Panc1 (cell line): ENCODE measurements around the gene KCNJ5.

ENCODE experiments used
- REST ChIP-seq, 2 experiments: IDR thresholded peaks; 2 replicates each; pipeline ENCODE4 v1.6.1; 2011 to 2012; ENCODE audit warnings: low read depth in 2 of 2, control low read depth in 1 of 2, low read length in 1 of 2, mild to moderate bottlenecking in 1 of 2, moderate library complexity in 1 of 2; ENCODE audit not compliant: insufficient read depth in 1 of 2
- SIN3A ChIP-seq: IDR thresholded peaks from 2 replicates; pipeline ENCODE4 v1.6.1; 2012; ENCODE audit warnings: low read depth, mild to moderate bottlenecking, low read length, moderate library complexity, borderline replicate concordance; ENCODE audit not compliant: insufficient read depth
- TCF7L2 ChIP-seq: IDR thresholded peaks from 2 replicates; pipeline ENCODE4 v1.6.1; 2011; ENCODE audit warnings: mild to moderate bottlenecking, low read depth, low read length, inconsistent platforms
- TF ChIP-seq, protein P1 (sequence below): fragments of 450-650 bp; IDR thresholded peaks from 2 replicates; pipeline ENCODE4 v1.5.1; 2017; ENCODE audit warnings: mild to moderate bottlenecking

DNA sequence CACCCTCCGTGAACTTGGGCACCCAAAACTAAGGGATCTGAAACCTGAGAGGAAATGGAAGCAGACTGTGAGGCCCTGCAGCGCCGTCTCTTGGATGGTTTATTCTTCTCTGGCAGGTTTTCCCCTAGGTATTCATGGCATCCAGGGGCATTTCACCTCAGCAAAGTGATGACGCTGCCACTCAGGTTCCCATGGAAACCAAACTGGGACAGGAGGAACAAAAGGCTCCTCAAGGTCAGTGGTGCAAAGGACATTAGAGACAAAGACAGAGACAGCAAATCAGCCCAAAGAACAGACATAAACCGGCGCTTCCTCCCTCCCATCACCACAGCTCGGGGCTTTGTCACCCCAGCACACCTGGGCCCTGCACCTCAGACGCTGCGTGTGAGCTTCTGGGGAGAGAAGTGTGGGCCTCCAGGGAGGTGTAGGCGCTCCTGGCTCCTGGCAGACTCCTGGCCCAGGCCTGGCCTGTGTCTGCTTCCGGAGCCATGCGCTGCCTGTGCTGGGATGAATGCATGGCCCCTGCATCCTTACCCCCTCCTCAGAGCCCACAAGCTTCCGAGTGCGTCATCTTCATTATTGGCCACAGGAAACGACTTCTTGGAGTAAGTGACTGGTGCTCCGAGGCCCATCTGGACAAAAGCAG lies 45.6 kb downstream of the KCNJ5 start:
- TF ChIP-seq, protein P1, sequence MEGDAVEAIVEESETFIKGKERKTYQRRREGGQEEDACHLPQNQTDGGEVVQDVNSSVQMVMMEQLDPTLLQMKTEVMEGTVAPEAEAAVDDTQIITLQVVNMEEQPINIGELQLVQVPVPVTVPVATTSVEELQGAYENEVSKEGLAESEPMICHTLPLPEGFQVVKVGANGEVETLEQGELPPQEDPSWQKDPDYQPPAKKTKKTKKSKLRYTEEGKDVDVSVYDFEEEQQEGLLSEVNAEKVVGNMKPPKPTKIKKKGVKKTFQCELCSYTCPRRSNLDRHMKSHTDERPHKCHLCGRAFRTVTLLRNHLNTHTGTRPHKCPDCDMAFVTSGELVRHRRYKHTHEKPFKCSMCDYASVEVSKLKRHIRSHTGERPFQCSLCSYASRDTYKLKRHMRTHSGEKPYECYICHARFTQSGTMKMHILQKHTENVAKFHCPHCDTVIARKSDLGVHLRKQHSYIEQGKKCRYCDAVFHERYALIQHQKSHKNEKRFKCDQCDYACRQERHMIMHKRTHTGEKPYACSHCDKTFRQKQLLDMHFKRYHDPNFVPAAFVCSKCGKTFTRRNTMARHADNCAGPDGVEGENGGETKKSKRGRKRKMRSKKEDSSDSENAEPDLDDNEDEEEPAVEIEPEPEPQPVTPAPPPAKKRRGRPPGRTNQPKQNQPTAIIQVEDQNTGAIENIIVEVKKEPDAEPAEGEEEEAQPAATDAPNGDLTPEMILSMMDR, result no peak
- no peak for TF ChIP-seq REST (IDR thresholded peaks at IDR 0.05; ENCODE audit: insufficient read depth in 1 of 2, low read depth in 2 of 2, low read length in 1 of 2)
- no peak for TF ChIP-seq TCF7L2
- TF ChIP-seq SIN3A, result no peak
